Endometrial microvascular endothelial cells (primary cell): ENCODE measurements around the gene PGD. TPM values are rescaled to one million over a fixed set of nuclear protein-coding genes. Genes with fewer than 3 reads are reported as not detected.
"Not testable (repeated sequence)": the region's sequence is repeated elsewhere in the genome, so short reads cannot be mapped to it uniquely, and the experiment has no call there.

ENCODE experiments used
- in situ Hi-C: cut with HindIII; loops from 2 replicates; pipeline ENCODE4 v1.10.0; 2017; ENCODE audit warnings: low sequenced_read_pairs, low pct_unique_long_range_greater_than_20kb; ENCODE audit errors: inconsistent ontology term
- total RNA-seq: library from RNA; depleted of rRNA; stranded (reverse); fragments of >200 nt; gene quantifications from one replicate; pipeline ENCODE4 v1.2.3, GENCODE V29; 2015; ENCODE audit errors: inconsistent ontology term

The PGD gene
- total RNA-seq: 255 TPM

- in situ Hi-C loops: no loop called here
These were observed at the start of gene PGD for GRCh38 chr1:10398734-10399443. Gene PGD (plus strand): TSS chr1:10399064. CDS start chr1:10399118, 54 bp downstream.

- in situ Hi-C loops: no loop called here
These were observed 45.6 kb upstream of the PGD start for GRCh38 chr1:10353282-10353681.

DNA sequence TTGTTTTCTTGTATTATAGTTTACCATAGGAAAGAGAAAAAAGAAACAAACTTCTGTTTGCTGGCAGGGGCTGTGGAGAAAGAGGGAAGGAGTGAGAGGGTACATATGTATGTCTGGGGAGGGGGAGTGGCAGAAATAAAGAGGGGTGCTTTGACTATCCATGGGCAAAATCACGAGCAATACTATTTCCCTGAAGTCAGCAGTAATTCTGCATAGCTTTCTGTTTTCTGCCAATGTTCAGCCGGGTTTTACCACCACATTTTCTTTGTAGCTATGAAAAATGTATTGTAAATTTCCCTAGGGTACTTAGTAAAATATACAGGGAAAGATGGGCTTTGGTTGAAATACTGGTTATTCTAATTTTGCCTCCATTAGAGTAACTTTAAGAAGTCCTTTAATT, 45.2 kb upstream of the PGD start:
- in situ Hi-C loops: no loop called here

DNA sequence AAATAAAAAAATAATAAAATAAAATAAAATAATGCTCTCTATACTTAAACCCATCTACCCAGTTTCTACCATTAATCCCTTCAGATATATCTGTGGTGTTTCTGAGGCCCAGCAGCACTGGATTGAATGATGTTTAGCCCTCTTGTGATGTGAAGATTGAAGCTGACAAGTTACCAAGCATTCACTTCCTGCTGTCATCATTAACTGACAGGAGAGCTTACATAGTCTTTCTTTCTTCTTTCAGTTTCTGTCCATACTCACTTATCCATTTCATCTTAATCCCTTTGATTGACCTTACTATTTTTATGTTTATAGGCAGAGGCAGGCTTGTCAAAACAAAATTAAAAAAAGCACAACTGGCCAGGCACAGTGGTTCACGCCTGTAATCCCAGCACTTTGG, 38.8 kb upstream of the PGD start:
- in situ Hi-C loops: no loop called here

DNA sequence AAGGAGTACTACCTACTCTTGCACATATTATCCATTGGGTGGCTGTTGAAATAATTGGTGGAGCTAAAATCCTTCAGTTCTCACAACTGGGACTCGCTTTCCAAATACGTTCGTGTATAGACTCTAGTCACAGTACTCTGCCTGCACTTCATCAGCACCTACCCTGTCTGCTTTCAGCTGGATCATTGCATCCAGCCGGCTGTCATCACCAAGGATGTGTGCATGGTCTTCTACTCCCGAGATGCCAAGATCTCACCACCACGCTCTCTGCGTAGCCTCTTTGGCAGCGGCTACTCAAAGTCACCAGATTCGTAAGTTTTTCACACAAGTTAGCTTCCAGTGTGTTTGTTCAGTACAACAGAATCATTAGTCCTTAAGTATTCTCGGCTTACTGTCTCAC, 37.3 kb upstream of the PGD start:
- in situ Hi-C loops: no loop called here

- in situ Hi-C loops: no loop called here
These were observed 30.7 kb upstream of the PGD start for GRCh38 chr1:10368194-10368593.

DNA sequence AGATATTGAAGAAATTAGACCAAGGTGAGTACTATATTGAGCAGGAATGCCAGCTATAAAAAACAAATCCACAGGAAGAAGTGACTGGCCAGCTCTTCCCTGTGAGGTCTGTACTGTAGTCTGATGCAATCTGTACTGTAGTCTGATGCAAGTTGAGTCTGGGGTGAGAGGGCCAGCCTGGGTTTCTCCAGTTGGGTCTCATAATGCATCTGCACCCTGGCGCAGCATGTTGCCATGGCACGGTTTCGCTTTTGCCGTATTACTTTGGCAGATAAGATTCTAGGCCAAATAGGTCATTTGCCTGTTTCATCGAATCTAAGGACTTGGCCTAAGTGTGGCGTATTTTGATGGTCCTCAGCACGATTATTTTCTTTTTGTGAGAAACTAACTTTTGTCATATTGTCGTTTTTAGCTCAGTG, 24.4 kb upstream of the PGD start:
- in situ Hi-C loops: no loop called here

GRCh38 chr1:10377365-10378029, 21.4 kb upstream of the PGD start:
- in situ Hi-C loops: not testable (repeated sequence)

DNA sequence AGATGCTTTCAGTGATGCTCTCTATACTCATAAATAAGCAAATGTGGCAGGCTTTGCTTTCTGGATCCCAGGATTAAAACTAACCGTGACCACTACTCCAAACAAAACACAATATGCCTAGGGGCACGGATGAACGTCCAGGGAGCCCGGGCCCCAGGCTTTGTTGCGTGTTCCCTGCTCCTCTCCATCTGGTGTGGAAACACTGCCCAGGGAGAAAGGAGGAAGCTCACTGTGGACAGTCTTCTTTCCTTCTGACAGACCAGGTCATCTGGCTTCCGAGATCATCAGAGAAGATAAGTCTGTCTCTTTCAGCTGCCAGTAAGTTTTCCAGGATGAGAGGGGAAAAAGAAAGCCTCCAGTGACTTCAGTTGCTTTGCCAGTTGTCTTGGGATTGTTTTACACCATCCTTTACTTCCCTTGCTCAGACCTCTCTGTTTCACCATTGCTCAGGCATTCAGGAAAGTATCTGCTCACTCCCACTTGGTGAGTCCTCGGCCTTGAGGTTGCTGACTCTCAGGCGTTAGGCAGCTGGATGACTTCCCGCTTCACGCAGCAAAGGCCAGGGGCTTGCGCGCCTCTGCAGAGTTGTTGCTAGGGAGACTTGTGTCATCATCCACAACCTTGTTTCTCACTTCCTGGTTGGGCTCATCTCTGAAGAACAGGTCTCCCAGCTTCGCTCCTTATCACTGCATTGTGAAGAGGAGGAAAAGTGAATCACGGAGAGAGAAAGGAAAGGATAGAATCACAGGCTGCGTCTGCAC, 20.6 kb upstream of the PGD start:
- in situ Hi-C loops: no loop called here

DNA sequence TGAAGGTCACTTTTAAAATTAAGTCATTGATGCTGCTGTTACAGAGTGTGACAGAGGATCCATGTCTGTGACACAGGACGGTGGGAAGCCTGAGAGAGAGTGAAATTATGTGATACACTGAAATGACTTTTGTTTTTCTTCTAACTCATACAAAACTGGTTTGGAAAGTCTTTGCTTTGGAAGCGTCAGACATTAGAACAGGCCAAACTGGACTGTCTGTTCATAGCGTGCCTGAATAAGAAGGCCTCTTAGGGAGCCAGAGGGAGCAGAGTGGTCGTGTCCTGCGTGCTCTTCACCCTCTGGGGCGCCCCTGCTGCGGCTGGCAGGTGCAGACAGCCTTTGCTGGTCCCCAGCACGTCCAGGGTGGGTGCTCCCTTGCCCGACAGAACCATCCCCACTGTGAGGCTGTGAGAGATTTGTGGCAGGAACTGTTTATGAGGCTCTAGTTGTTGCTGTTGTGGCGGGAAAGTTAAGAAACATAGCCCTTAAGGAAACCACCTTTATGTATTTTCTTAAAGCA, 19.7 kb upstream of the PGD start:
- in situ Hi-C loops: no loop called here

- in situ Hi-C loops: no loop called here
These were observed 19.2 kb upstream of the PGD start for GRCh38 chr1:10379676-10380075.

DNA sequence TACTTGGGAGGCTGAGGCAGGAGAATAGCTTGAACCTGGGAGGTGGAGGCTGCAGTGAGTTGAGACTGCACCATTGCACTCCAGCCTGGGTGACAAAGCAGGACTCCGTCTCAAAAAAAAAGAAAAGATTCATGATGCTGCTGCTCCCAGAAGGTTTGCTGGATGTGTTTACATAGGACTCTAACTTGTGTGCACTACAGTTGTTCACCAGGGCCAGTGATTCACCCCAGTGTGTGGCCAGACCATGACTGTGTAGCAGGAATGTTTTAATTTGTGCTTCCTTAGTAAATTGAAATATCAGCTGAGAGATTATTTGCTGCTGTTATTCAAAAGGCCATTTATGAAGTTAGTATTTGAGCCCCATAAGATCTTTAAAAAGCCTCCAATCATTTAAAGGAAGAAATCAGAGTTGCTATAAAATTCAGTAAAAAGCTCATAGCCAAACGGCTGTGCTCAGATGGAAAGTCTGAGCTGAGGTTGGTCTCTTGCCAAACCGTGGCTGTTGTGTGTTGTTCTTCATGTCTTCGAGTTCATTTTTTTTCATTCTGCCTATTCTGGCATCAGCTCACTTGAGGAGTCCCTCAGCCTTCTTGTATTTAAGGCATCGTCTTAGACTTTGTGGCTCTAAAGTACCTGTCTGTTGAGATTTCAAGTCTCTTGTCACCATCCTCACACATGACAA, 18.1 kb upstream of the PGD start:
- in situ Hi-C loops: no loop called here

DNA sequence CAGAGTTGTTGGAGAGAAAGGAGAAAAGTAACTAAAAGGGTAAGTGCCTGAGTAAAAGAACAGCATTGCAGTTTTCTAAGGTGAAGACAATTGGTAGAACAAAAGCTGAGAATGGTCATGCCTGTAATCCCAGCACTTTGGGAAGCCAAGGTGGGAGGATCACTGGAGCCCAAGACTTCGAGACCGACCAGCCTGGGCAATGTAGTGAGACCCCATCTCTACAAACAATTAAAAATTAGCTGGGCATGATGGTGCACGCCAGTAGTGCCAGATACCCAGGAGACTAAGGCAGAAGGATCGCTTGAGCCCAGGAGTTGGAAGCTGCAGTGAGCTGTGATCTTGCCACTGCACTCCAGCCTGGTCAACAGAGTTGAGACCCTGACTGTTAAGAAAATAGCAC, 15.2 kb upstream of the PGD start:
- in situ Hi-C loops: no loop called here

- in situ Hi-C loops: no loop called here
These were observed 14.6 kb upstream of the PGD start for GRCh38 chr1:10384219-10384618.

DNA sequence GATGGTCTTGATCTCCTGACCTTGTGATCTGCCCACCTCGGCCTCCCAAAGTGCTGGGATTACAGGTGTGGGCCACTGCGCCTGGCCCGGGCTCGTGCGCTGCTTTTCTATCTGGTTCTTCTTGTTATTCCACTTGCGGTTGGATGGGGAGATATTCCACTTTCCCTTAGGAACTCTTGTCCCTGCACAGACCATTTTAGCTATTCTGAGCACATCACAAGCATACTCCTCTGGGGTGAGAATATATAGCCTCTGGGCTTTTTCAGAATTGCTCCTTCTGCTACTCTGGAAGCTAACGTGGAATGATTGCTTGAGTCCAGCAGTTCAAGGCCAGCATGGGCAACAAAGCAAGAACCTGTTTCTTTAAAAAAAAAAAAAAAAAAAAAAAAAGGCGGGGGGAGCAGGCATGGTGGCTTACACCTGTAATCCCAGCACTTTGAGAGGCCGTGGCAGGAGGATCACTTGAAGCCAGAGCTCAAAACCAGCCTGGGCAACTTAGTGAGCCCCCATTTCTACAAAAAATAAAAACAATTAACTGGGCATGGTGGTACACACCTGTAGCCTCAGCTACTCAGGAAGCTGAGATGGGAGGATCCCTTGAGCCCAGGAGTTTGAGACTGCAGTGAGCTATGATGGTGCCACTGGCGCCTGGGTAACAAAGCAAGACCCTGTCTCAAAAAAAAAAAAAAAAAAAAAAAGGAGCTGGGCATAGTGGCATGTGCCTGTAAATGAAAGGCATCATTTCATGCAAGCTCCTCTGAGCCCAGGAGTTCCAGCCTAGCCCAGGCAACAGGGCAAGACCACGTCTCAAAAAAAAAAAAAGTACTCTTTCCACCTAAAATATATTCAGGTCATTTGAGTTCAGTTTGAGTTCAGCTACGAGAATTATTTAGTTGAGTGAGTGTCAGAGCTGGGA, 11.8 kb upstream of the PGD start:
- in situ Hi-C loops: no loop called here

GRCh38 chr1:10387677-10388386, 11.0 kb upstream of the PGD start:
- in situ Hi-C loops: no loop called here

GRCh38 chr1:10388387-10388715, 10.5 kb upstream of the PGD start:
- in situ Hi-C loops: no loop called here
